ENCODE results near the gene FBXO15.

FBXO15 gene

DNA sequence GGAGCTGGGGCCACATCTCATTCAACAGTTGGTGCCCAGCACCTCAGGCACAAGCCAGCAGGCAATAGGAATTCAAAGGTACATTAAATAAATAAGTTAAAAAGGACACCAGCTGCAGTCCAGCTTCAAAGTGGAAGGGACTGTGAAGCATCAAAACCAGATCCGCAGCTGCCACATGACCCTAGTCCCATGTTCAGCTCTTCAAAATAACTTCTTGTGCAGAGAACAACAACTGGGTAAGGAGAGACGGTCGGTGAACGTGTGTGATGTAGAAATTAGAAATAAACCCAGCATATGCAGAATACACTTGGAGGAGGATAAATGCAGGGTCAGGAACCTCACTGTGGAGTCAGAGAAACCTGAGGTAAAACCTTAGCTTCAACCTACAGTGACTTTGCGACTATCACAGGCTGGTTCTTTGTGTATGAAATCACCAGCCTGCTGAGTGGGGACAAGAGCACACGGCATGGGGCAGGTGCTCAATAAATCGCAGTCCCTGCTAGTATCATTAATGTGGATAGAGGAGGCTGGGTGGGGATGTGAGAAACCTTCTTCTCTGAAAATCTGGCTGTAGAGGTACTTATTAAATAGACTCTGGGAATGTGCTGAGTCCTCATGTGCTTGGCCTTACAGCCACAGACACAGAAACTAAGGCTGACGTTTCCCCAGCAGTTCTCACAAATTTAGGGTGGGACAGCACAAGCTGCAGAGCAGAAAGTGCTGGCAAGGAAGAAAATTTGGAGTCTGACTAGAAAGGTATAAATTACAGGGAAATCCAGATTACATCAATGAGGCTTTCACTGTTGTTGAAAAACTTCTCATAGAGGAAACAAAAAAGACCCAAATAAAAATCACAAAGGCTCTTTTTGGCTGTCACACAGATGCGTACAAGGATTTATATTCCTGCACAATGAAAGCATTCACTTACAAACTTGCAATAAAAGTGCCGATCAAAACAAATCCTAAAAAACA, 20.7 kb downstream of the FBXO15 start:
- Histone ChIP-seq H3K9me2 (replicated peaks; ENCODE audit: low read depth, low read length) (no peaks in the 10 kb centered on the region), H4K20me1 (ENCODE audit: insufficient read depth, low read length, poor library complexity, severe bottlenecking) (no peaks in the 10 kb centered on the region), H3K36me3 (ENCODE audit: insufficient read depth, low read length) (no peaks in the 10 kb centered on the region), H2AFZ (ENCODE audit: low read length) (no peak overlapping the region), H3K9me3 (ENCODE audit: insufficient read depth, low read depth, low read length) (no peaks in the 10 kb centered on the region), H3K9ac (ENCODE audit: low read depth, low read length, poor library complexity, severe bottlenecking) (no peak overlapping the region), H3K4me2 (ENCODE audit: low read depth, low read length, poor library complexity, severe bottlenecking) (no peak overlapping the region), H3K4me1 (ENCODE audit: insufficient read depth, low read length, poor library complexity, severe bottlenecking) (no peaks in the 10 kb centered on the region), H3K27me3 (ENCODE audit: insufficient read depth, low read length, poor library complexity, severe bottlenecking) (peaks cover 24% of the 10 kb centered on the region), H3K4me3 (ENCODE audit: low read length, poor library complexity, severe bottlenecking) (no peak overlapping the region), H3K79me2 (ENCODE audit: insufficient read depth, low read length) (no peaks in the 10 kb centered on the region), H3F3A (ENCODE audit: low read depth) (no peaks in the 10 kb centered on the region)
- TF ChIP-seq, protein P1, sequence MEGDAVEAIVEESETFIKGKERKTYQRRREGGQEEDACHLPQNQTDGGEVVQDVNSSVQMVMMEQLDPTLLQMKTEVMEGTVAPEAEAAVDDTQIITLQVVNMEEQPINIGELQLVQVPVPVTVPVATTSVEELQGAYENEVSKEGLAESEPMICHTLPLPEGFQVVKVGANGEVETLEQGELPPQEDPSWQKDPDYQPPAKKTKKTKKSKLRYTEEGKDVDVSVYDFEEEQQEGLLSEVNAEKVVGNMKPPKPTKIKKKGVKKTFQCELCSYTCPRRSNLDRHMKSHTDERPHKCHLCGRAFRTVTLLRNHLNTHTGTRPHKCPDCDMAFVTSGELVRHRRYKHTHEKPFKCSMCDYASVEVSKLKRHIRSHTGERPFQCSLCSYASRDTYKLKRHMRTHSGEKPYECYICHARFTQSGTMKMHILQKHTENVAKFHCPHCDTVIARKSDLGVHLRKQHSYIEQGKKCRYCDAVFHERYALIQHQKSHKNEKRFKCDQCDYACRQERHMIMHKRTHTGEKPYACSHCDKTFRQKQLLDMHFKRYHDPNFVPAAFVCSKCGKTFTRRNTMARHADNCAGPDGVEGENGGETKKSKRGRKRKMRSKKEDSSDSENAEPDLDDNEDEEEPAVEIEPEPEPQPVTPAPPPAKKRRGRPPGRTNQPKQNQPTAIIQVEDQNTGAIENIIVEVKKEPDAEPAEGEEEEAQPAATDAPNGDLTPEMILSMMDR (conservative IDR thresholded peaks at IDR 0.05; ENCODE audit: low read length), result no peak
- TF ChIP-seq EZH2phosphoT487 (IDR thresholded peaks at IDR 0.05; ENCODE audit: borderline replicate concordance), result no peak

DNA sequence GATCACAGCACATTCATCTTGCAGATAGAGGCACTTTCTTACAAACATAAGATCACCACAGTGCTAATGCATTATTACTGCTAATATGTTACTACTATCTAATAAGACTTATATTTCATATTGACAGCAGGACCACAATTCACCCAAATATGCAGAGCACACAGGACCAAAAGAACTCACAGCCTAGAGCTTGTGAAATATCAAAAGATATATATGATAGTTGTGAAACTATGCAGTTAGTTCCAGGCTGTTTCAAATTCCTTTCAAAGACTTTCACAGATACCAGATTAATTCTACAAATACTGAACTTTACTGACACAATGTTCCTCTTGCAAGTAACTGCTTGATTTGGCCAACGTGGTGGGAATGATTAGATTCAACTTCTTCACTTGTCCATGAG, 23.0 kb downstream of the FBXO15 start:
- peaks cover 24% of the 10 kb centered on the region for H3K27me3 ChIP-seq (ENCODE audit: insufficient read depth, low read length, poor library complexity, severe bottlenecking)
- no peaks in the 10 kb centered on the region for H3K9me2 ChIP-seq (replicated peaks; ENCODE audit: low read depth, low read length)
- no peak overlapping the region for H3K9ac ChIP-seq (ENCODE audit: low read depth, low read length, poor library complexity, severe bottlenecking)

DNA sequence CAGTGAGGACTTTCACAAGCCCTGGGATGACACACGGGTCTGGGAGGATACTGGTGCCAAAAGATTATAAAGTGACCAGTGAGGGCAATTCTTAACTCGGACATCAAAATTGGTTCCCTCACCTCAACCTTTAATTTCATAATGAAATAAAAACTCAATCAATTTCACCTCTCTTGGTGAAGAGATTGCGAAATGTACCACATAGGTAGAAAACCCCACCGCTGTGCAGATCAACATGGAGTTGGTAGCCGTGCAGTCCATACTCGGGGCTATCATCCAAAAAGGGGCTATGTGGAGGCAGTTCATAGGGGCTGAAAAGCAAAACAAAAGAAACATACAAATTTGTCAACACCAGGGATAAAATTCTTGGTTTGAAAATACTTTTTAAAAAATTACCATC, 24.4 kb downstream of the FBXO15 start:
- H3K79me2 ChIP-seq (ENCODE audit: insufficient read depth, low read length), result no peaks in the 10 kb centered on the region
- no peaks in the 10 kb centered on the region for H3K36me3 ChIP-seq (ENCODE audit: insufficient read depth, low read length)
- no peak overlapping the region for H3K9ac ChIP-seq (ENCODE audit: low read depth, low read length, poor library complexity, severe bottlenecking)
- TF ChIP-seq, protein P1 (conservative IDR thresholded peaks at IDR 0.05; ENCODE audit: low read length), result no peak
- TF ChIP-seq EZH2phosphoT487 (IDR thresholded peaks at IDR 0.05; ENCODE audit: borderline replicate concordance), result no peak
- no peak overlapping the region for H2AFZ ChIP-seq (ENCODE audit: low read length)
- H3K9me2 ChIP-seq (replicated peaks; ENCODE audit: low read depth, low read length), result no peaks in the 10 kb centered on the region
- H3K27me3 ChIP-seq (ENCODE audit: insufficient read depth, low read length, poor library complexity, severe bottlenecking), result peaks cover 20% of the 10 kb centered on the region
- no peaks in the 10 kb centered on the region for H4K20me1 ChIP-seq (ENCODE audit: insufficient read depth, low read length, poor library complexity, severe bottlenecking)
- no peaks in the 10 kb centered on the region for H3F3A ChIP-seq (ENCODE audit: low read depth)
- no peaks in the 10 kb centered on the region for H3K9me3 ChIP-seq (ENCODE audit: insufficient read depth, low read depth, low read length)
- H3K4me1 ChIP-seq (ENCODE audit: insufficient read depth, low read length, poor library complexity, severe bottlenecking), result no peaks in the 10 kb centered on the region
- H3K4me3 ChIP-seq (ENCODE audit: low read length, poor library complexity, severe bottlenecking), result no peak overlapping the region
- H3K4me2 ChIP-seq (ENCODE audit: low read depth, low read length, poor library complexity, severe bottlenecking), result no peak overlapping the region

More for the DNA sequence above, 23.0 kb downstream of the FBXO15 start:
- Histone ChIP-seq H3K79me2 (ENCODE audit: insufficient read depth, low read length) (no peaks in the 10 kb centered on the region), H3F3A (ENCODE audit: low read depth) (no peaks in the 10 kb centered on the region), H3K4me3 (ENCODE audit: low read length, poor library complexity, severe bottlenecking) (no peak overlapping the region), H3K4me2 (ENCODE audit: low read depth, low read length, poor library complexity, severe bottlenecking) (no peak overlapping the region), H3K36me3 (ENCODE audit: insufficient read depth, low read length) (no peaks in the 10 kb centered on the region), H2AFZ (ENCODE audit: low read length) (no peak overlapping the region), H3K4me1 (ENCODE audit: insufficient read depth, low read length, poor library complexity, severe bottlenecking) (no peaks in the 10 kb centered on the region), H3K9me3 (ENCODE audit: insufficient read depth, low read depth, low read length) (no peaks in the 10 kb centered on the region), H4K20me1 (ENCODE audit: insufficient read depth, low read length, poor library complexity, severe bottlenecking) (no peaks in the 10 kb centered on the region)
- TF ChIP-seq, protein P1 (conservative IDR thresholded peaks at IDR 0.05; ENCODE audit: low read length), result no peak
- TF ChIP-seq EZH2phosphoT487 (IDR thresholded peaks at IDR 0.05; ENCODE audit: borderline replicate concordance), result no peak

Measured in Loucy (cell line).